GM12878 (cell line): ENCODE measurements around the gene DPH6. TPM values are rescaled to one million over a fixed set of nuclear protein-coding genes. Genes with fewer than 3 reads are reported as not detected.

Source experiments
- ATAC-seq: fragments of 200-7000 bp; cut with Tn5 transposase; 3 replicates; pipeline ENCODE4 v1.9.1; 2020; ENCODE audit warnings: mild to moderate bottlenecking, moderate library complexity
- BruUV-seq: library from RNA; stranded (reverse); fragments of 400-500 nt; replicated peaks from 2 replicates; lab custom pipeline; 2021; lab: Mats Ljungman, UMichigan
- CTCF ChIA-PET: fragments of 300-600 bp; sonication (Branson Sonifier 250); formaldehyde crosslinking; extraction: SDS; loops from one replicate; lab custom pipeline; 2021; ENCODE audit warnings: inconsistent platforms; lab: Yijun Ruan, JAX
- POLR2A ChIA-PET: fragments of 350-600 bp; formaldehyde crosslinking; extraction: SDS; loops from one replicate; lab custom pipeline; 2021; ENCODE audit warnings: inconsistent platforms; lab: Charles Lee
- RAD21 ChIA-PET: fragments of 300-600 bp; sonication (Branson Sonifier 250); formaldehyde crosslinking; loops from one replicate; lab custom pipeline; 2023; ENCODE audit warnings: antibody characterized with exemption; ENCODE audit not compliant: unreplicated experiment; lab: Charles Lee
- SMC1A ChIA-PET: fragments of 300-600 bp; sonication (Branson Sonifier 250); formaldehyde crosslinking; loops from one replicate; lab custom pipeline; 2023; ENCODE audit not compliant: unreplicated experiment, uncharacterized antibody; lab: Charles Lee
- DNase-seq: peaks from one replicate; pipeline ENCODE4 v3.0.0-alpha.2; 2011; ENCODE audit warnings: low read depth, low spot score
- FAIRE-seq: peaks from 3 replicates; lab custom pipeline; 2011; peaks lifted over from hg19 to GRCh38; lab: Jason Lieb, UNC
- H2AFZ ChIP-seq: 2 replicates; pipeline ENCODE4 v1.6.0; 2011; ENCODE audit warnings: low read depth, low read length, control low read depth; ENCODE audit not compliant: control insufficient read depth
- H3K27ac ChIP-seq: 2 replicates; pipeline ENCODE4 v1.5.1; 2011; ENCODE audit warnings: control low read depth; ENCODE audit not compliant: control insufficient read depth, insufficient read depth
- H3K27me3 ChIP-seq, 2 experiments: replicated peaks in 1 of 2; 2 replicates each; pipeline versions ENCODE4 v1.6.0 to v1.6.1; 2011; ENCODE audit warnings: low read length in 1 of 2; ENCODE audit not compliant: control insufficient read depth in 2 of 2, insufficient read depth in 2 of 2
- H3K36me3 ChIP-seq, 2 experiments: 2 replicates each; pipeline ENCODE4 v1.5.1; 2011; ENCODE audit warnings: low read length in 1 of 2; ENCODE audit not compliant: control insufficient read depth in 2 of 2, insufficient read depth in 2 of 2
- H3K4me1 ChIP-seq: 2 replicates; pipeline ENCODE4 v1.6.1; 2011; ENCODE audit warnings: mild to moderate bottlenecking, low read length, moderate library complexity, mixed read lengths; ENCODE audit not compliant: control insufficient read depth, insufficient read depth
- H3K4me2 ChIP-seq: 2 replicates; pipeline ENCODE4 v1.6.0; 2011; ENCODE audit warnings: control low read depth; ENCODE audit not compliant: control insufficient read depth, insufficient read depth
- H3K4me3 ChIP-seq: fragments of 200-600 bp; sonication (generic); 2 replicates; pipeline ENCODE4 v1.5.1; 2016
- H3K79me2 ChIP-seq: 2 replicates; pipeline ENCODE4 v1.6.0; 2011; ENCODE audit warnings: low read length; ENCODE audit not compliant: control insufficient read depth, insufficient read depth
- H3K9ac ChIP-seq: 2 replicates; pipeline ENCODE4 v1.8.0; 2011; ENCODE audit warnings: low read length, control low read depth, mixed read lengths; ENCODE audit not compliant: control insufficient read depth, insufficient read depth
- H3K9me3 ChIP-seq: replicated peaks from 3 replicates; pipeline ENCODE4 v1.5.1; 2011; ENCODE audit warnings: mild to moderate bottlenecking, low read length; ENCODE audit not compliant: control insufficient read depth, insufficient read depth
- H4K20me1 ChIP-seq: 2 replicates; pipeline ENCODE4 v1.6.0; 2011; ENCODE audit not compliant: control insufficient read depth, insufficient read depth
- ATF2 ChIP-seq: IDR thresholded peaks from 2 replicates; pipeline ENCODE4 v1.6.1; 2012; ENCODE audit warnings: low read length, inconsistent platforms
- CREM ChIP-seq: IDR thresholded peaks from 2 replicates; pipeline ENCODE4 v1.6.1; 2014; ENCODE audit warnings: antibody characterized with exemption, low read depth
- EGR1 ChIP-seq, 2 experiments: IDR thresholded peaks; 1 replicate in 1 of 2; 2 replicates in 1 of 2; pipeline ENCODE4 v1.6.1; 2011 to 2012; ENCODE audit warnings: low read depth in 2 of 2, low read length in 2 of 2, borderline replicate concordance in 1 of 2, mild to moderate bottlenecking in 1 of 2, moderate library complexity in 1 of 2
- FOXM1 ChIP-seq: IDR thresholded peaks from 2 replicates; pipeline ENCODE4 v1.6.1; 2012; ENCODE audit warnings: low read depth, mild to moderate bottlenecking, inconsistent platforms, low read length, moderate library complexity
- GATAD2B ChIP-seq: fragments of 450-650 bp; conservative IDR thresholded peaks from 2 replicates; pipeline ENCODE4 v1.6.1; 2017; ENCODE audit warnings: low read depth, mild to moderate bottlenecking, moderate library complexity
- MLLT1 ChIP-seq: fragments of 450-650 bp; IDR thresholded peaks from 2 replicates; pipeline ENCODE4 v1.6.1; 2016; ENCODE audit warnings: mild to moderate bottlenecking
- NRF1 ChIP-seq: conservative IDR thresholded peaks from 2 replicates; pipeline ENCODE4 v1.6.1; 2011; ENCODE audit warnings: mild to moderate bottlenecking, low read depth, low read length, improper control_type of control experiment
- SKIL ChIP-seq: fragments of 450-650 bp; IDR thresholded peaks from 2 replicates; pipeline ENCODE4 v1.6.1; 2017; ENCODE audit warnings: mild to moderate bottlenecking, low read depth, inconsistent platforms; ENCODE audit not compliant: poor library complexity, severe bottlenecking
- SREBF2 ChIP-seq: IDR thresholded peaks from 2 replicates; pipeline ENCODE4 v1.6.1; 2012; ENCODE audit warnings: mild to moderate bottlenecking, low read length
- SRF ChIP-seq, 2 experiments: IDR thresholded peaks; 2 replicates each; pipeline ENCODE4 v1.6.1; 2011; ENCODE audit warnings: low read depth in 2 of 2, low read length in 2 of 2, mild to moderate bottlenecking in 1 of 2, moderate library complexity in 1 of 2
- YY1 ChIP-seq: IDR thresholded peaks from 2 replicates; pipeline ENCODE4 v1.6.1; 2011; ENCODE audit warnings: low read depth, mild to moderate bottlenecking, low read length
- WGBS: methylation state at CpG from one replicate; pipeline ENCODE4 v1.1.6; 2016; ENCODE audit warnings: low lambda C conversion rate; ENCODE audit not compliant: insufficient replicate concordance, insufficient coverage; ENCODE audit errors: missing lambda C conversion rate; 5-methylcytosine and 5-hydroxymethylcytosine counted together
- in situ Hi-C: fragments of 300-500 bp; cut with MboI; formaldehyde crosslinking; loops from 9 replicates; pipeline ENCODE4 v1.14.3; 2018; ENCODE audit warnings: mixed read lengths
- intact Hi-C: fragments of 100-400 bp; cut with micrococcal nuclease; formaldehyde crosslinking; loops from one replicate; pipeline ENCODE4 v1.14.2; 2022; ENCODE audit not compliant: unreplicated experiment
- polyA plus RNA-seq, 11 experiments: library from polyadenylated mRNA; depleted of rRNA in 4 of 11; unstranded in 6 of 11; stranded (reverse) in 5 of 11; fragments of >200 nt; fragmentation: Nextera tagmentation in 4 of 11; fragmentation: Illumina TruSeq in 1 of 11; extraction: Ambion mirVana in 4 of 11; extraction: Trizol in 1 of 11; gene quantifications; 1 replicate in 1 of 11; 2 replicates in 10 of 11; pipeline versions ENCODE4 v1.2.1 to v1.2.3, GENCODE V29; 2011 to 2016; ENCODE audit warnings: inconsistent platforms in 2 of 11, missing spikeins in 2 of 11, low read depth in 1 of 11
- total RNA-seq, 4 experiments: library from RNA; depleted of rRNA in 3 of 4; stranded (reverse); fragments of >200 nt in 3 of 4; fragmentation: Illumina TruSeq in 1 of 4; extraction: Trizol in 1 of 4; gene quantifications; 2 replicates each; pipeline versions ENCODE4 v1.2.1 to v1.2.3, GENCODE V29; 2013 to 2021

Gene DPH6
- total and polyA plus RNA-seq, 10 of the 15 experiments (the other 5 are each of a cell fraction or from before 2014, with no cell fraction given), result 9.0 to 68.5 (median 17.1) TPM

- FAIRE-seq (no peak), DNase-seq (no peak), ATAC-seq (no peak)
- Histone ChIP-seq H3K4me2 (no peak overlapping the region), H3K27me3 (no peaks in the 10 kb centered on the region), H3K27ac (no peak overlapping the region), H4K20me1 (no peaks in the 10 kb centered on the region), H2AFZ (no peak overlapping the region), H3K4me3 (no peak overlapping the region), H3K4me1 (no peaks in the 10 kb centered on the region), H3K9ac (no peak overlapping the region), H3K79me2 (no peaks in the 10 kb centered on the region), H3K9me3 (no peaks in the 10 kb centered on the region), H3K36me3 (no peaks in the 10 kb centered on the region)
- intact Hi-C loops, result no loop called here
- WGBS, result 100% methylated on average over 1 of the region's 1 CpG
- POLR2A ChIA-PET, result no interaction called here
- no TSS peak for BruUV-seq
- CTCF ChIA-PET, result interaction anchor here (0.8 kb wide), 1 partner anchor 18 kb away, joined by 3 read pairs; no protein-coding TSS in a partner anchor
- RAD21 ChIA-PET, result no interaction called here
- no peak for TF ChIP-seq NRF1
- in situ Hi-C loops, result no loop called here
- SMC1A ChIA-PET, result no interaction called here
Observed at GRCh38 chr15:35560258-35560657, 14.3 kb upstream of the DPH6 start.

DNA sequence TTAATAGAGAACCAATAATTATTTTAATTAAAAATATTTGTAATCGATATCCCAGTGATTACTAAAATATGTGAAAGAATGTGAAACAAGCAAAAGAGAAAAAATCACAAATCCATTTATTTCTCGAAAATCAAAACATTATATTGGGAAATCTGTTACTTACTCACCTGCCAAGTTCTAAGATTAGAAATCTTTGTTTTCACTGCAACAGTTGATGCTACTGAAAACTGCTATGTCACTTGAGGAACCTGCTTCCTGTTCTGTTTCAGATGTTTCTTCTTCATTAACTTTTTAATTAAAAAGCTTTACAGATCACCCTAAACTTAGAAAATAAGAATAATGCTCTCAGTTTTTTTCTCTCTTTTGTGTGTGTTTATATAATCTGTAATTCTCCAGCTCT lies 13.7 kb upstream of the DPH6 start:
- H3K27ac ChIP-seq, result no peak overlapping the region
- H3K79me2 ChIP-seq, result no peaks in the 10 kb centered on the region
- ChIA-PET POLR2A (no interaction called here), CTCF (interaction anchor here (0.8 kb wide), 1 partner anchor 17 kb away, joined by 3 read pairs; no protein-coding TSS in a partner anchor), SMC1A (no interaction called here), RAD21 (no interaction called here)
- no TSS peak for BruUV-seq
- WGBS, result 100% methylated on average over 2 of the region's 2 CpGs
- no peaks in the 10 kb centered on the region for H4K20me1 ChIP-seq
- no peaks in the 10 kb centered on the region for H3K27me3 ChIP-seq
- FAIRE-seq, result no peak
- no peak overlapping the region for H3K9ac ChIP-seq
- no peaks in the 10 kb centered on the region for H3K36me3 ChIP-seq
- intact Hi-C loops (no loop called here), in situ Hi-C loops (no loop called here)
- H2AFZ ChIP-seq, result no peak overlapping the region
- no peaks in the 10 kb centered on the region for H3K9me3 ChIP-seq
- DNase-seq, result no peak
- no peak overlapping the region for H3K4me3 ChIP-seq
- no peaks in the 10 kb centered on the region for H3K4me1 ChIP-seq
- H3K4me2 ChIP-seq, result no peak overlapping the region
- no peak for ATAC-seq
- TF ChIP-seq SRF (IDR thresholded peaks at IDR 0.05; ENCODE audit: low read depth in 2 of 2, low read length in 2 of 2) (no peak), GATAD2B (no peak), FOXM1 (no peak), SKIL (no peak), EGR1 (IDR thresholded peaks at IDR 0.05; ENCODE audit: borderline replicate concordance in 1 of 2, low read depth in 2 of 2, low read length in 2 of 2) (no peak), SREBF2 (no peak), CREM (no peak), YY1 (no peak), MLLT1 (no peak), ATF2 (no peak)
